GM04503 (cell line): ENCODE measurements around the gene SNX9.
"Not testable (repeated sequence)": the region's sequence is repeated elsewhere in the genome, so short reads cannot be mapped to it uniquely, and the experiment has no call there.

Source experiments
- DNase-seq: peaks from one replicate; pipeline ENCODE4 v3.0.0-alpha.2; 2012; ENCODE audit warnings: low read depth

SNX9 gene

GRCh38 chr6:157954150-157955117, 131.4 kb downstream of the SNX9 start:
- no peak for DNase-seq

- DNase-seq: no peak
Observed at GRCh38 chr6:157955675-157956074, 132.6 kb downstream of the SNX9 start.

GRCh38 chr6:157956171-157956730, 133.2 kb downstream of the SNX9 start:
- no peak for DNase-seq

GRCh38 chr6:157959451-157960227, 136.6 kb downstream of the SNX9 start:
- DNase-seq: no peak

- no peak for DNase-seq
Observed at GRCh38 chr6:157961153-157961831, 138.2 kb downstream of the SNX9 start.

- DNase-seq: no peak
Observed at GRCh38 chr6:157961832-157962575, 139.0 kb downstream of the SNX9 start.

GRCh38 chr6:157962601-157963302, 139.7 kb downstream of the SNX9 start:
- DNase-seq: no peak

- DNase-seq: no peak
Observed at GRCh38 chr6:157964100-157964499, 141.1 kb downstream of the SNX9 start.

GRCh38 chr6:157965387-157965786, 142.3 kb downstream of the SNX9 start:
- DNase-seq: no peak

GRCh38 chr6:157966589-157966977, 143.5 kb downstream of the SNX9 start:
- DNase-seq: no peak

GRCh38 chr6:157967020-157967419, 144.0 kb downstream of the SNX9 start:
- no peak for DNase-seq

GRCh38 chr6:157967486-157967885, 144.4 kb downstream of the SNX9 start:
- no peak for DNase-seq

- not testable (repeated sequence) for DNase-seq
Observed at GRCh38 chr6:157972177-157972576, 149.1 kb downstream of the SNX9 start.

GRCh38 chr6:157974341-157974894, 151.4 kb downstream of the SNX9 start:
- DNase-seq: no peak

GRCh38 chr6:157974967-157975366, 151.9 kb downstream of the SNX9 start:
- no peak for DNase-seq

GRCh38 chr6:157975456-157975855, 152.4 kb downstream of the SNX9 start:
- DNase-seq: no peak

GRCh38 chr6:157976345-157977175, 153.5 kb downstream of the SNX9 start:
- no peak for DNase-seq

- no peak for DNase-seq
Observed at GRCh38 chr6:157977176-157977804, 154.2 kb downstream of the SNX9 start.
